Stimulated activated CD4-positive, alpha-beta T cell treated with anti-CD3 and anti-CD28 coated beads, Interleukin-1b, Interleukin-23, amount 100 ng/mL, for 4 hours (primary cell): ENCODE measurements around the gene CTIF.

Experiments used
- DNase-seq, 2 donors: peaks; one replicate each; pipeline ENCODE4 v3.0.0-alpha.2; 2020; ENCODE audit warnings: low read depth in 2 of 2

The CTIF gene

GRCh38 chr18:48886520-48887293 lies 347.9 kb downstream of the CTIF start:
- DNase-seq = no peak

GRCh38 chr18:48887294-48887904 lies 348.6 kb downstream of the CTIF start:
- no peak for DNase-seq

GRCh38 chr18:48887905-48888772 lies 349.3 kb downstream of the CTIF start:
- DNase-seq = no peak

- no peak for DNase-seq
Observed at GRCh38 chr18:48888773-48889080, 349.9 kb downstream of the CTIF start.

GRCh38 chr18:48889115-48889941 lies 350.5 kb downstream of the CTIF start:
- no peak for DNase-seq

GRCh38 chr18:48889981-48890762 lies 351.3 kb downstream of the CTIF start:
- no peak for DNase-seq

- DNase-seq = no peak
Observed at GRCh38 chr18:48891721-48892120, 352.9 kb downstream of the CTIF start.

- no peak for DNase-seq
Observed at GRCh38 chr18:48892146-48892855, 353.5 kb downstream of the CTIF start.

GRCh38 chr18:48893061-48893607 lies 354.3 kb downstream of the CTIF start:
- DNase-seq = no peak

- DNase-seq = no peak
Observed at GRCh38 chr18:48893608-48894600, 355.1 kb downstream of the CTIF start.

GRCh38 chr18:48894799-48895346 lies 356.0 kb downstream of the CTIF start:
- no peak for DNase-seq

- no peak for DNase-seq
Observed at GRCh38 chr18:48896326-48896874, 357.6 kb downstream of the CTIF start.

- DNase-seq = no peak
Observed at GRCh38 chr18:48896875-48897511, 358.2 kb downstream of the CTIF start.

GRCh38 chr18:48897531-48897930 lies 358.7 kb downstream of the CTIF start:
- DNase-seq = no peak

- no peak for DNase-seq
Observed at GRCh38 chr18:48898521-48898920, 359.7 kb downstream of the CTIF start.

GRCh38 chr18:48899558-48900174 lies 360.8 kb downstream of the CTIF start:
- DNase-seq = no peak

GRCh38 chr18:48900469-48900868 lies 361.6 kb downstream of the CTIF start:
- no peak for DNase-seq
